Neural progenitor cell (in vitro differentiated cells): ENCODE measurements around the gene GMPPB. TPM values are rescaled to one million over a fixed set of nuclear protein-coding genes. Genes with fewer than 3 reads are reported as not detected.

ENCODE experiments used
- DNase-seq: peaks from one replicate; pipeline ENCODE4 v3.0.0-alpha.2; 2016; ENCODE audit warnings: low spot score
- H2AFZ ChIP-seq: fragments of 200-600 bp; sonication (generic); replicated peaks from 2 replicates; pipeline ENCODE4 v1.6.1; 2016; ENCODE audit warnings: antibody characterized with exemption
- H3F3A ChIP-seq: fragments of 200-600 bp; sonication (generic); 2 replicates; pipeline ENCODE4 v1.6.1; 2016; ENCODE audit warnings: antibody characterized with exemption, low read depth
- H3K27ac ChIP-seq: fragments of 200-600 bp; sonication (generic); 2 replicates; pipeline ENCODE4 v1.5.1; 2016; ENCODE audit warnings: mild to moderate bottlenecking
- H3K27me3 ChIP-seq: fragments of 200-600 bp; sonication (generic); 2 replicates; pipeline ENCODE4 v1.6.1; 2016; ENCODE audit warnings: mild to moderate bottlenecking, moderate library complexity
- H3K36me3 ChIP-seq: fragments of 200-600 bp; sonication (generic); 2 replicates; pipeline ENCODE4 v1.5.1; 2016
- H3K4me1 ChIP-seq: fragments of 200-600 bp; sonication (generic); 2 replicates; pipeline ENCODE4 v1.6.1; 2016; ENCODE audit warnings: mixed run types
- H3K4me2 ChIP-seq: fragments of 200-600 bp; sonication (generic); 2 replicates; pipeline ENCODE4 v1.6.1; 2016
- H3K4me3 ChIP-seq: fragments of 200-600 bp; sonication (generic); 2 replicates; pipeline ENCODE4 v1.5.1; 2016
- H3K79me2 ChIP-seq: fragments of 200-600 bp; sonication (generic); 2 replicates; pipeline ENCODE4 v1.6.1; 2016; ENCODE audit warnings: low read depth
- H3K9ac ChIP-seq: fragments of 200-600 bp; sonication (generic); 2 replicates; pipeline ENCODE4 v1.6.1; 2016
- H3K9me3 ChIP-seq: fragments of 200-600 bp; sonication (generic); 2 replicates; pipeline ENCODE4 v1.5.1; 2016; ENCODE audit warnings: low read depth
- H4K20me1 ChIP-seq: fragments of 200-600 bp; sonication (generic); 2 replicates; pipeline ENCODE4 v1.6.1; 2016; ENCODE audit warnings: low read depth
- H3K27ac Mint-ChIP-seq: 3 replicates; pipeline ENCODE4 v1.8.0; 2021; ENCODE audit warnings: mixed read lengths
- H3K27me3 Mint-ChIP-seq: 2 replicates; pipeline ENCODE4 v1.8.0; 2022; ENCODE audit warnings: low read depth, mild to moderate bottlenecking, inconsistent platforms, moderate library complexity, mixed read lengths; ENCODE audit not compliant: insufficient read depth
- H3K36me3 Mint-ChIP-seq: 3 replicates; pipeline ENCODE4 v1.8.0; 2021; ENCODE audit warnings: mixed read lengths
- H3K4me1 Mint-ChIP-seq: 3 replicates; pipeline ENCODE4 v1.8.0; 2021; ENCODE audit warnings: mixed read lengths
- H3K4me3 Mint-ChIP-seq: 3 replicates; pipeline ENCODE4 v1.8.0; 2021; ENCODE audit warnings: mild to moderate bottlenecking, moderate library complexity, mixed read lengths
- H3K9me3 Mint-ChIP-seq: 3 replicates; pipeline ENCODE4 v1.8.0; 2020; ENCODE audit warnings: mixed read lengths
- CTCF ChIP-seq: fragments of 200-600 bp; sonication (generic); IDR thresholded peaks from 2 replicates; pipeline ENCODE4 v1.5.1; 2017; ENCODE audit warnings: antibody characterized with exemption, mild to moderate bottlenecking
- EZH2 ChIP-seq: fragments of 200-600 bp; sonication (generic); IDR thresholded peaks from 2 replicates; pipeline ENCODE4 v1.6.1; 2017; ENCODE audit warnings: antibody characterized with exemption, mild to moderate bottlenecking, moderate library complexity
- EZH2phosphoT487 ChIP-seq: fragments of 200-600 bp; sonication (generic); IDR thresholded peaks from 2 replicates; pipeline ENCODE4 v1.6.1; 2017; ENCODE audit warnings: antibody characterized with exemption
- total RNA-seq: library from RNA; depleted of rRNA; stranded (reverse); fragments of >200 nt; gene quantifications from 2 replicates; pipeline ENCODE4 v1.2.3, GENCODE V29; 2015; ENCODE audit warnings: low replicate concordance

GMPPB gene
- total RNA-seq, 1 donor from 2014 or later: 10.6 TPM

- no peaks in the 10 kb centered on the region for H3K9me3 ChIP-seq
- no peak for TF ChIP-seq EZH2phosphoT487
- TF ChIP-seq CTCF: no peak
- no peak for TF ChIP-seq EZH2
- H4K20me1 ChIP-seq: peaks cover 70% of the 10 kb centered on the region
- Mint-ChIP-seq H3K36me3 (peaks cover 11% of the 10 kb centered on the region), H3K4me3 (no peak overlapping the region), H3K27ac (no peak overlapping the region), H3K9me3 (no peaks in the 10 kb centered on the region), H3K27me3 (no peaks in the 10 kb centered on the region), H3K4me1 (peaks cover 9% of the 10 kb centered on the region)
- no peak overlapping the region for H3K9ac ChIP-seq
- no peak overlapping the region for H2AFZ ChIP-seq
- no peaks in the 10 kb centered on the region for H3F3A ChIP-seq
- no peaks in the 10 kb centered on the region for H3K36me3 ChIP-seq
- H3K4me3 ChIP-seq: no peak overlapping the region
- peaks cover 4% of the 10 kb centered on the region for H3K4me1 ChIP-seq
- H3K79me2 ChIP-seq: peaks cover 100% of the 10 kb centered on the region
- DNase-seq: no peak
- H3K27me3 ChIP-seq: no peaks in the 10 kb centered on the region
- peak overlapping the region; percentile 51 for H3K27ac ChIP-seq
- H3K4me2 ChIP-seq: no peak overlapping the region
Observed at GRCh38 chr3:49756036-49756435, 32.3 kb upstream of the GMPPB start.

DNA sequence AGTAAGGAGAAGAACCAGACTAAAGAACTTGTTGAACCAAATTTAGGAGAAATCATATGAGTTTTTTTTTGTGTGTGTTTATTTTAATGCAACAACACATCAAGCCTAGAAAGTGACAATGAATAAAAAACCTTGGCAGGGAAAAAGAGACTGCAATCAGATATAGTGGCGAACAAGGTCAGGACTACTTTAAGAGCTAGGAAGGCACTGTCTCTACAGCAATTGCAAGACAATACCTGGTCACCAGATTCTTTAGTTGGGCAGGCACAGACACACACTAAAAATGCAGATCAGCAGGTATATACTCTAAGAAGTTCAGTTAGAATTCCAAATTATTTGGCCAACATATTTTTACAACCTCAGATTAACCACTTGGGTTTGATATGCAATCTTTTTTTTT, 30.8 kb upstream of the GMPPB start:
- Mint-ChIP-seq H3K27me3 (no peaks in the 10 kb centered on the region), H3K4me1 (peaks cover 15% of the 10 kb centered on the region), H3K4me3 (no peak overlapping the region), H3K9me3 (no peaks in the 10 kb centered on the region), H3K27ac (no peak overlapping the region), H3K36me3 (peaks cover 14% of the 10 kb centered on the region)
- Histone ChIP-seq H3K27me3 (no peaks in the 10 kb centered on the region), H3F3A (no peaks in the 10 kb centered on the region), H3K79me2 (peaks cover 99% of the 10 kb centered on the region), H3K4me3 (no peak overlapping the region), H3K4me2 (no peak overlapping the region), H2AFZ (no peak overlapping the region), H4K20me1 (peaks cover 72% of the 10 kb centered on the region), H3K27ac (no peak overlapping the region), H3K36me3 (no peaks in the 10 kb centered on the region), H3K4me1 (peaks cover 4% of the 10 kb centered on the region), H3K9ac (no peak overlapping the region), H3K9me3 (no peaks in the 10 kb centered on the region)
- no peak for TF ChIP-seq EZH2
- no peak for TF ChIP-seq CTCF
- TF ChIP-seq EZH2phosphoT487: no peak
- DNase-seq: no peak

DNA sequence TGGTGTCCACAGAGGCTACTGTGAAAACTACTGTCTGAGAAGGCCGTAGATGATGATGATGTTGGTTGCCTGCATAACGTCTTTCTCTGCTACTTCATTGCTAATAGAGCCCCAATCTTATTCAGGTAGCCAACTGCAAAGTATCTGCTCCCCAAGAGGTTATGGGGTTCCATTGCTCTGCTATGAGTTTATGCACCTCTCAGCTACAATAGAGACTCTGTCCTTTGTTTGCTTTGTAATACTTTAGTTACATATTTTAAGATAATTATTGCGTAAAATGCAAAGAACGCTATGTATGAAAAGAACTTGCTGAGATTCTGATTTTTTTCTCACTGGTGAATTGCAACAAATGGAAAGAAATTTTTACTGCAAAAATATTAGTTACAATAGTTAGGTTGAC, 27.8 kb upstream of the GMPPB start:
- H3K36me3 ChIP-seq: peaks cover 6% of the 10 kb centered on the region
- H3K9me3 ChIP-seq: no peaks in the 10 kb centered on the region
- no peak overlapping the region for H3K4me2 ChIP-seq
- no peak for DNase-seq
- TF ChIP-seq CTCF (no peak), EZH2phosphoT487 (no peak), EZH2 (no peak)
- peaks cover 70% of the 10 kb centered on the region for H4K20me1 ChIP-seq
- Mint-ChIP-seq H3K27me3 (no peaks in the 10 kb centered on the region), H3K4me1 (peaks cover 15% of the 10 kb centered on the region), H3K27ac (no peak overlapping the region), H3K36me3 (peaks cover 16% of the 10 kb centered on the region), H3K9me3 (no peaks in the 10 kb centered on the region), H3K4me3 (no peak overlapping the region)
- H3K4me3 ChIP-seq: no peak overlapping the region
- no peaks in the 10 kb centered on the region for H3F3A ChIP-seq
- no peaks in the 10 kb centered on the region for H3K27me3 ChIP-seq
- H2AFZ ChIP-seq: no peak overlapping the region
- no peak overlapping the region for H3K27ac ChIP-seq
- peaks cover 98% of the 10 kb centered on the region for H3K79me2 ChIP-seq
- peaks cover 4% of the 10 kb centered on the region for H3K4me1 ChIP-seq
- H3K9ac ChIP-seq: no peak overlapping the region
